SJSA1 (cell line): Measurements from ENCODE around the gene SERPINF2. TPM values are rescaled to one million over a fixed set of nuclear protein-coding genes. Genes with fewer than 3 reads are reported as not detected.

Source experiments
- DNase-seq, 2 experiments: peaks; one replicate each; pipeline ENCODE4 v3.0.0-alpha.2; 2015 to 2020; ENCODE audit warnings: low spot score in 2 of 2, low read depth in 1 of 2
- H3K27ac ChIP-seq: fragments of 250-450 bp; sonication (Bioruptor Pico); 2 replicates; pipeline ENCODE4 v1.5.1; 2020; ENCODE audit warnings: mild to moderate bottlenecking, moderate library complexity
- H3K27me3 ChIP-seq: fragments of 250-450 bp; sonication (Bioruptor Pico); replicated peaks from 2 replicates; pipeline ENCODE4 v1.5.1; 2020; ENCODE audit warnings: mild to moderate bottlenecking, moderate library complexity
- H3K36me3 ChIP-seq: fragments of 250-450 bp; sonication (Bioruptor Pico); 2 replicates; pipeline ENCODE4 v1.5.1; 2020; ENCODE audit warnings: mild to moderate bottlenecking
- H3K4me1 ChIP-seq: fragments of 250-450 bp; sonication (Bioruptor Pico); replicated peaks from 2 replicates; pipeline ENCODE4 v1.6.1; 2021; ENCODE audit warnings: mild to moderate bottlenecking
- H3K4me3 ChIP-seq: fragments of 250-450 bp; sonication (Bioruptor Pico); 2 replicates; pipeline ENCODE4 v1.5.1; 2020; ENCODE audit warnings: mild to moderate bottlenecking
- H3K9me3 ChIP-seq: fragments of 250-450 bp; sonication (Bioruptor Pico); replicated peaks from 2 replicates; pipeline ENCODE4 v1.5.1; 2020; ENCODE audit warnings: mild to moderate bottlenecking
- total RNA-seq: library from RNA; depleted of rRNA; stranded (reverse); fragments of >200 nt; shearing (Covaris generic); gene quantifications from 2 replicates; pipeline ENCODE4 v1.2.3, GENCODE V29; 2014

SERPINF2 gene
- total RNA-seq, 1 experiment from 2014 or later, result not detected

DNA sequence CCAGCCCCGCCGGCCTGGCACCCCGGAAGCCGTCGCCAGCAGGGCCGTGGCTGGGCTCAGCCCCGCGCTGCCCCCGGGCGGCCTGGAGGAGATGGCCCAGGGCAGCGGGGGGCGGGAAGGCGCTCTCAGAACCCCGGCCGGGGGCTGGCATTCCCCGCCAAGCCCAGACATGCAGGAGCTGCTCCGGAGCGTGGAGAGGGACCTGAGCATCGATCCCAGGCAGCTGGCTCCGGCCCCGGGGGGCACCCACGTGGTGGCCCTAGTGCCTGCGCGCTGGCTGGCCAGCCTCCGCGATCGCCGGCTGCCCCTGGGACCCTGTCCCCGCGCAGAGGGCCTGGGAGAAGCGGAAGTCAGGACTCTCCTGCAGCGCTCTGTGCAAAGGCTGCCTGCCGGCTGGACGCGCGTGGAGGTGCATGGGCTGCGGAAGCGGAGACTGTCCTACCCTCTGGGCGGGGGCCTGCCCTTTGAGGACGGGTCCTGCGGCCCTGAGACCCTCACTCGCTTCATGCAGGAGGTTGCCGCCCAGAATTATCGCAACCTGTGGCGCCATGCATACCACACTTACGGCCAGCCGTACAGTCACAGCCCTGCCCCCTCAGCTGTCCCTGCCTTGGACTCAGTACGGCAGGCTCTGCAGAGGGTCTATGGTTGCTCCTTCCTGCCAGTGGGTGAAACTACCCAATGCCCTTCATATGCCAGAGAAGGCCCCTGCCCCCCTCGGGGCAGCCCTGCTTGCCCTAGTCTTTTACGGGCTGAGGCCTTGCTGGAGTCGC lies 17.6 kb upstream of the SERPINF2 start:
- Histone ChIP-seq H3K27me3 (no peaks in the 10 kb centered on the region), H3K4me1 (peaks cover 34% of the 10 kb centered on the region), H3K4me3 (peak overlapping the region; percentile 84), H3K27ac (peak overlapping the region; percentile 65), H3K36me3 (peaks cover 18% of the 10 kb centered on the region), H3K9me3 (no peaks in the 10 kb centered on the region)
- DNase-seq, result no peak

DNA sequence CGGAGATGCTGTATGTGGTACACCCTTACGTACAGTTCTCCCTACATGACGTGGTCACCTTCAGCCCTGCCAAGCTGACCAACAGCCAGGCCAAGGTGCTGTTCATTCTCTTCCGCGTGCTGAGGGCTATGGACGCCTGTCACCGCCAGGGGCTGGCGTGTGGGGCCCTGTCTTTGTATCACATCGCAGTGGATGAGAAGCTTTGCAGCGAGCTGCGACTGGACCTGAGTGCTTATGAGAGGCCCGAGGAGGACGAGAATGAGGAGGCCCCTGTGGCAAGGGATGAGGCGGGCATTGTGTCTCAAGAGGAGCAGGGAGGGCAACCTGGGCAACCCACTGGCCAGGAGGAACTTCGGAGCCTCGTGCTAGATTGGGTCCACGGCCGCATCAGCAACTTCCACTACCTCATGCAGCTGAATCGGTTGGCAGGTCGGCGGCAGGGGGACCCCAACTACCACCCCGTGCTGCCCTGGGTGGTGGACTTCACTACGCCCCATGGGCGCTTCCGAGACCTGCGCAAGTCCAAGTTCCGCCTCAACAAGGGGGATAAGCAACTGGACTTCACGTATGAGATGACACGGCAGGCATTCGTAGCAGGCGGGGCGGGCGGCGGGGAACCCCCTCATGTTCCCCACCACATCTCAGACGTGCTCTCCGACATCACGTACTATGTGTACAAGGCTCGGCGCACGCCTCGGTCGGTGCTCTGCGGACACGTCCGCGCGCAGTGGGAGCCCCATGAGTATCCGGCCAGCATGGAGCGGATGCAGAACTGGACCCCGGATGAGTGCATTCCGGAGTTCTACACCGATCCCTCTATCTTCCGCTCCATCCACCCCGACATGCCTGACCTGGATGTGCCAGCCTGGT lies 16.8 kb upstream of the SERPINF2 start:
- H3K4me3 ChIP-seq, result no peak overlapping the region
- H3K27me3 ChIP-seq, result no peaks in the 10 kb centered on the region
- no peaks in the 10 kb centered on the region for H3K9me3 ChIP-seq
- no peak for DNase-seq
- H3K4me1 ChIP-seq, result peaks cover 34% of the 10 kb centered on the region
- peaks cover 18% of the 10 kb centered on the region for H3K36me3 ChIP-seq
- no peak overlapping the region for H3K27ac ChIP-seq

- Histone ChIP-seq H3K9me3 (no peaks in the 10 kb centered on the region), H3K27me3 (no peaks in the 10 kb centered on the region)
These were observed 15.9 kb upstream of the SERPINF2 start for GRCh38 chr17:1726626-1727257.

DNA sequence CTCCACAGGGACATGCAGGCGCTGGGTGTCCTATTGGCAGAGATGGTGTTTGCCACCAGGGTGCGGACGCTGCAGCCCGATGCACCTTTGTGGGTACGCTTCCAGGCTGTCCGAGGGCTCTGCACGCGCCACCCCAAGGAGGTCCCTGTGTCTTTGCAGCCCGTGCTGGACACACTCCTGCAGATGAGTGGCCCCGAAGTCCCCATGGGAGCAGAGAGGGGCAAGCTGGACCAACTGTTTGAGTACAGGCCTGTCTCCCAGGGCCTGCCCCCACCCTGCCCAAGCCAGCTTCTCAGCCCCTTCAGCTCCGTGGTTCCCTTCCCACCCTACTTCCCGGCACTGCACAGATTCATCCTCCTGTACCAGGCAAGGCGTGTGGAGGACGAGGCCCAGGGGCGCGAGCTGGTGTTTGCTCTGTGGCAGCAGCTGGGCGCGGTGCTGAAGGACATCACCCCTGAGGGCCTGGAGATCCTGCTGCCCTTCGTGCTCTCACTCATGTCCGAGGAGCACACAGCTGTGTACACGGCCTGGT lies 15.3 kb upstream of the SERPINF2 start:
- H3K4me3 ChIP-seq, result no peak overlapping the region
- DNase-seq, result no peak
- no peaks in the 10 kb centered on the region for H3K27me3 ChIP-seq

More at GRCh38 chr17:1726626-1727257, 15.9 kb upstream of the SERPINF2 start:
- no peak for DNase-seq
- H3K36me3 ChIP-seq, result peaks cover 18% of the 10 kb centered on the region
- H3K4me1 ChIP-seq, result peaks cover 34% of the 10 kb centered on the region
- H3K27ac ChIP-seq, result no peak overlapping the region
- no peak overlapping the region for H3K4me3 ChIP-seq

DNA sequence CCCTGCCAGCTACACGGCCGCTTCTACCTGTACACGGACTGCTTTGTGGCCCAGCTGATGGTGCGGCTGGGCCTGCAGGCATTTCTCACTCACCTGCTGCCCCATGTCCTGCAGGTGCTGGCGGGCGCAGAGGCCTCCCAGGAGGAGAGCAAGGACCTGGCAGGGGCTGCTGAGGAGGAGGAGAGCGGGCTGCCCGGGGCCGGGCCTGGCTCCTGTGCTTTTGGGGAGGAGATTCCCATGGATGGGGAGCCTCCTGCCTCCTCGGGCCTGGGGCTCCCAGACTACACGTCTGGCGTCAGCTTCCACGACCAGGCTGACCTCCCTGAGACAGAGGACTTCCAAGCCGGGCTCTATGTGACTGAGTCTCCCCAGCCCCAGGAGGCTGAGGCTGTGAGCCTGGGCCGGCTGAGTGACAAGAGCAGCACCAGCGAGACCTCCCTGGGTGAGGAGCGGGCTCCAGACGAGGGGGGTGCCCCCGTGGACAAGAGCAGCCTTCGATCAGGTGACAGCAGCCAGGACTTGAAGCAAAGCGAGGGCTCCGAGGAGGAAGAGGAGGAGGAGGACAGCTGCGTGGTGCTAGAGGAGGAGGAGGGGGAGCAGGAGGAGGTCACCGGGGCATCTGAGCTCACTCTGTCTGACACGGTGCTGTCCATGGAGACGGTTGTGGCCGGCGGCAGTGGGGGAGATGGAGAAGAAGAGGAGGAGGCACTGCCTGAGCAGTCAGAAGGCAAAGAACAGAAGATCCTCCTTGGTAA lies 14.6 kb upstream of the SERPINF2 start:
- no peaks in the 10 kb centered on the region for H3K27me3 ChIP-seq
- no peak overlapping the region for H3K4me3 ChIP-seq
- peaks cover 18% of the 10 kb centered on the region for H3K36me3 ChIP-seq
- H3K9me3 ChIP-seq, result no peaks in the 10 kb centered on the region
- H3K27ac ChIP-seq, result no peak overlapping the region
- no peak for DNase-seq
- peaks cover 22% of the 10 kb centered on the region for H3K4me1 ChIP-seq

More for the DNA sequence above, 15.3 kb upstream of the SERPINF2 start:
- H3K36me3 ChIP-seq, result peaks cover 18% of the 10 kb centered on the region
- no peaks in the 10 kb centered on the region for H3K9me3 ChIP-seq
- H3K27ac ChIP-seq, result no peak overlapping the region
- peaks cover 30% of the 10 kb centered on the region for H3K4me1 ChIP-seq

DNA sequence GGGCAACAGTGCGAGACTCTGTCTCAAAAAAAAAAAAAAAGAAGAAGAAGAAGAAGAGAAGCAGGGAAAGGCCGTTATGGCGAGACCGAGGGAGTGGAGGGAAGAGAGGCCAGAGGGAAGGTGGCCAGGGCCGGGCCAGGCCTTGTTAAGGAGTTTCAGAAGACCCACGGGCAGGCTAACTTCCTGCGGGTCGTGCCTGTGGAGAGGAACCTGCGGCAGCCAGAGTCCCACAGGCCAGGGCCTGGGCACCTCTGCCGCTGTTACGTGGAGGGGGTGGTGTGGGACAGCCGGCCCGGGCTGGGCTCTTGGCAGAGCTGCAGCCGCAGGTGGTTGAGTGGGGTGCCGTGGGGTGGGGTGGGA lies 12.7 kb upstream of the SERPINF2 start:
- Histone ChIP-seq H3K4me1 (peaks cover 5% of the 10 kb centered on the region), H3K27ac (no peak overlapping the region), H3K4me3 (no peak overlapping the region), H3K27me3 (no peaks in the 10 kb centered on the region), H3K9me3 (no peaks in the 10 kb centered on the region), H3K36me3 (peaks cover 14% of the 10 kb centered on the region)
- DNase-seq, result no peak

DNA sequence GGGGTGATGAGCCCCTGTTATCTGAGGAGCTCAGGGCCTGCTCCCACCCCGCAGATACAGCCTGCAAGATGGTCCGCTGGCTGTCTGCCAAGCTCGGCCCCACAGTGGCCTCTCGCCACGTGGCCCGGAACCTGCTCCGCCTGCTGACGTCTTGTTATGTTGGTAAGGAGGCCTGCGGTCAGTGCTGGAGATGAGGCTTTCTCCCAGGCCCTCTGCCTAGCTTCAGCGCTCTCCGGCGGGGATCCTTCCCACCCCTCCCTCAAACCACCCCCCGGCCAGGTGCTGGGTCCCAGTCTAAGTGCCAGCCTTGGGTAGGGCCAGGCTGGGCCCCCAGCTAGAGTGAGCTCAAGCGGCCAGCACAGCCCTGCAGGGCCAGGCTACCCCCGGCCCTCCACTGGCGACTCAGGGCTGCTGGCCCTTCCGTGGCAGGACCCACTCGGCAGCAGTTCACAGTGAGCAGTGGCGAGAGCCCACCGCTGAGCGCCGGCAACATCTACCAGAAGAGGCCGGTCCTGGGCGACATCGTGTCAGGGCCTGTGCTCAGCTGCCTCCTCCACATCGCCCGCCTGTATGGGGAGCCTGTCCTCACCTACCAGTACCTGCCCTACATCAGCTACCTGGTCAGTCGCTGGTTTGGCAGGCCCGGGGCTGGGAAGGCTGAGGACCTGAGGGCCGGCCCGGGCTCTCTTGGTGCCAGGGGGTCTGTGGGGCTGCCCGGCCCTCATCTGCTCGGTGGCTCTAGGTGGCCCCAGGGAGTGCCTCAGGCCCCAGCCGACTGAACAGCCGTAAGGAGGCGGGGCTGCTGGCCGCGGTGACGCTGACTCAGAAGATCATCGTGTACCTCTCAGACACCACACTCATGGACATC lies 12.1 kb upstream of the SERPINF2 start:
- peak in 1 of 2 experiments; percentile 64 for DNase-seq
- H3K36me3 ChIP-seq, result peaks cover 14% of the 10 kb centered on the region
- H3K27me3 ChIP-seq, result no peaks in the 10 kb centered on the region
- no peaks in the 10 kb centered on the region for H3K9me3 ChIP-seq
- H3K4me3 ChIP-seq, result no peak overlapping the region
- H3K27ac ChIP-seq, result no peak overlapping the region
- H3K4me1 ChIP-seq, result no peaks in the 10 kb centered on the region

GRCh38 chr17:1731194-1731506 lies 11.5 kb upstream of the SERPINF2 start:
- Histone ChIP-seq H3K4me3 (no peak overlapping the region), H3K27ac (no peak overlapping the region), H3K27me3 (no peaks in the 10 kb centered on the region), H3K4me1 (no peaks in the 10 kb centered on the region), H3K9me3 (no peaks in the 10 kb centered on the region), H3K36me3 (peaks cover 14% of the 10 kb centered on the region)
- DNase-seq, result no peak

DNA sequence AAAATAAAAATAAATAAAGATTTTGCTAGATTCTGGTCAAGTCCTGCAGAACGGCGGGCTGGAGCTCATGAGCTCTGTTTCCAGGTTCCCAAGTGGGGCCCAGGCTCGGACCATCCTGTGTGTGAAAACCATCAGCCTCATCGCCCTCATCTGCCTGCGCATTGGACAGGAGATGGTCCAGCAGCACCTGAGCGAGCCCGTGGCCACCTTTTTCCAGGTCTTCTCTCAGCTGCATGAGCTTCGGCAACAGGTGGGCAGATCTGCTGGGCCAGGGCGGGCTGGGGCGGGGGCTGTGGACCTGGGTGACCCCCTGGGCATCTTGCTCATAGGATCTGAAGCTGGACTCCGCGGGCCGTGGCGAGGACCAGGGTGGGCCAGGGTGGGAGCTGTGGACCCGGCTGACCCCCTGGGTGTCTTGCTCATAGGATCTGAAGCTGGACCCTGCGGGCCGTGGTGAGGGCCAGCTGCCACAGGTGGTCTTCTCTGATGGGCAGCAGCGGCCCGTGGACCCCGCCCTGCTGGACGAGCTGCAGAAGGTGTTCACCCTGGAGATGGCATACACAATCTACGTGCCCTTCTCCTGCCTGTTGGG lies 10.3 kb upstream of the SERPINF2 start:
- no peaks in the 10 kb centered on the region for H3K9me3 ChIP-seq
- no peak overlapping the region for H3K27ac ChIP-seq
- no peak for DNase-seq
- no peaks in the 10 kb centered on the region for H3K27me3 ChIP-seq
- H3K4me1 ChIP-seq, result peaks cover 6% of the 10 kb centered on the region; the same call in 1 of the 2 replicates
- no peak overlapping the region for H3K4me3 ChIP-seq
- peaks cover 7% of the 10 kb centered on the region for H3K36me3 ChIP-seq

DNA sequence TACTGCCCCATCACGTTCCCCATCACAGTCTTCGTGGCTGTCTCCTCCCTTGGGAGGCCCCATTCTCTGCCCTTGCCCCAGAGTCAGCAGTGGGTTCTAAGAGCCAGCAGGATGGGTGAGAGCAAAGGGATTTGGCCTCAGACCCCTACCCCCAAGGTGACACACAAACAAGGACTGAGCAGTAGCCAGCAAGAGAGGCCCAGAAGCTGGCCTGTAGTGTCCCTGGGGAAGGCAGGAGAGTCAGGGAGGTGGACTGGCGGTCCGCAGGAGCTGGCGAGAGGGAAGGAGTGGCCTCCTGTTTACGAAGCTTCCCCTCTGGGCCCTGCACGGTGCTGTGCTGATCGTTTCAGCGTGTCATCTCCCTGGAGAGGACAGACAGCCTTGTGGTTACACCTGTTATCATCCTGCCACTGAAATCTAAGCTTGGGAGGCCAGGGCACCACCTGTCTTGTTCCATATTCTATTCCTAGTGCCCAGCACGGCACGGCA lies 9.8 kb upstream of the SERPINF2 start:
- no peak for DNase-seq
- H3K4me3 ChIP-seq, result no peak overlapping the region
- peaks cover 6% of the 10 kb centered on the region; the same call in 1 of the 2 replicates for H3K4me1 ChIP-seq
- no peaks in the 10 kb centered on the region for H3K27me3 ChIP-seq
- no peak overlapping the region for H3K27ac ChIP-seq
- peaks cover 5% of the 10 kb centered on the region for H3K36me3 ChIP-seq
- no peaks in the 10 kb centered on the region for H3K9me3 ChIP-seq

- no peak for DNase-seq
- Histone ChIP-seq H3K4me3 (no peak overlapping the region), H3K9me3 (no peaks in the 10 kb centered on the region), H3K27me3 (no peaks in the 10 kb centered on the region), H3K4me1 (peaks cover 6% of the 10 kb centered on the region; the same call in 1 of the 2 replicates), H3K27ac (no peak overlapping the region), H3K36me3 (no peaks in the 10 kb centered on the region; the same call in 1 of the 2 replicates)
These were observed 8.9 kb upstream of the SERPINF2 start for GRCh38 chr17:1733759-1734158.

DNA sequence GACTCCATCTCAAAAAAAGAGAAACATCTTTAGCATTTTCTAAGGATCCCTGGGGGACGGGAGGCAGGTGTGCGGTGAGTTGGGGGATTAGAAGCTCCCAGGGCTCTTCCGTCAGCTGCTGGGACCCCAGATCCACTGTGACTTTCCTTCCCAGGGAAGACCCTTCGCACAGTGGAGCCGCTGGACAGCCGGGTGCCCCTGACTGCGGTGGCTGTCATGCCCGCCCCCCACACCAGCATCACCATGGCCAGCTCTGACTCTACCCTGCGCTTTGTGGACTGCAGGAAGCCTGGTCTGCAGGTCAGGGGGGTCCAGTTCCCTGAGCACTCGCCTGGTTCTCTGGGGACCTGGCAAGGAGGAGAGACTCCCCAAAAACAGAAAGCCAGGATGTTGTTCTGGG lies 7.3 kb upstream of the SERPINF2 start:
- Histone ChIP-seq H3K27me3 (no peaks in the 10 kb centered on the region), H3K4me1 (peaks cover 6% of the 10 kb centered on the region; the same call in 1 of the 2 replicates), H3K4me3 (no peak overlapping the region), H3K36me3 (no peaks in the 10 kb centered on the region; the same call in 1 of the 2 replicates), H3K27ac (no peak overlapping the region), H3K9me3 (no peaks in the 10 kb centered on the region)
- no peak for DNase-seq
